Activated CD8-positive, alpha-beta memory T cell treated with anti-CD3 and anti-CD28 coated beads for 4 hours (primary cell): ENCODE results near the gene ZNF83.
"Not testable (repeated sequence)": the region's sequence is repeated elsewhere in the genome, so short reads cannot be mapped to it uniquely, and the experiment has no call there.

Experiments used
- DNase-seq, 2 donors: peaks; one replicate each; pipeline ENCODE4 v3.0.0-alpha.2; 2020; ENCODE audit warnings: low read depth in 2 of 2

ZNF83 gene

GRCh38 chr19:52637718-52638585 is at the start of gene ZNF83:
ZNF83 (minus strand) TSS chr19:52638355.
- DNase-seq: peak; percentile 72 to 87

GRCh38 chr19:52687684-52688083 is 49.5 kb upstream of the ZNF83 start:
- DNase-seq: no peak

GRCh38 chr19:52685811-52686210 is 47.7 kb upstream of the ZNF83 start:
- no peak for DNase-seq

GRCh38 chr19:52681216-52681615 is 43.1 kb upstream of the ZNF83 start:
- DNase-seq: not testable (repeated sequence)

GRCh38 chr19:52679598-52679997 is 41.4 kb upstream of the ZNF83 start:
- DNase-seq: no peak

GRCh38 chr19:52675239-52675638 is 37.1 kb upstream of the ZNF83 start:
- not testable (repeated sequence) for DNase-seq

GRCh38 chr19:52673014-52673413 is 34.9 kb upstream of the ZNF83 start:
- DNase-seq: no peak

GRCh38 chr19:52670046-52670445 is 31.9 kb upstream of the ZNF83 start:
- no peak for DNase-seq

GRCh38 chr19:52669586-52669985 is 31.4 kb upstream of the ZNF83 start:
- no peak for DNase-seq

- DNase-seq: no peak
Measured at GRCh38 chr19:52667972-52668371, 29.8 kb upstream of the ZNF83 start.

GRCh38 chr19:52666506-52666905 is 28.4 kb upstream of the ZNF83 start:
- DNase-seq: no peak

- DNase-seq: no peak
Measured at GRCh38 chr19:52665529-52665928, 27.4 kb upstream of the ZNF83 start.

GRCh38 chr19:52665027-52665426 is 26.9 kb upstream of the ZNF83 start:
- no peak for DNase-seq

- DNase-seq: no peak
Measured at GRCh38 chr19:52664461-52664860, 26.3 kb upstream of the ZNF83 start.

- DNase-seq: no peak
Measured at GRCh38 chr19:52662631-52663030, 24.5 kb upstream of the ZNF83 start.

GRCh38 chr19:52660981-52661380 is 22.8 kb upstream of the ZNF83 start:
- DNase-seq: no peak

GRCh38 chr19:52659013-52659412 is 20.9 kb upstream of the ZNF83 start:
- DNase-seq: no peak

- no peak for DNase-seq
Measured at GRCh38 chr19:52658595-52658994, 20.4 kb upstream of the ZNF83 start.

- no peak for DNase-seq
Measured at GRCh38 chr19:52653161-52653560, 15.0 kb upstream of the ZNF83 start.

GRCh38 chr19:52651956-52652355 is 13.8 kb upstream of the ZNF83 start:
- DNase-seq: no peak

- no peak for DNase-seq
Measured at GRCh38 chr19:52648336-52649016, 10.3 kb upstream of the ZNF83 start.

- DNase-seq: no peak
Measured at GRCh38 chr19:52646571-52647217, 8.5 kb upstream of the ZNF83 start.

- DNase-seq: no peak
Measured at GRCh38 chr19:52640916-52641315, 2.8 kb upstream of the ZNF83 start.
